ENCODE data around the gene RBBP5.

The RBBP5 gene

DNA sequence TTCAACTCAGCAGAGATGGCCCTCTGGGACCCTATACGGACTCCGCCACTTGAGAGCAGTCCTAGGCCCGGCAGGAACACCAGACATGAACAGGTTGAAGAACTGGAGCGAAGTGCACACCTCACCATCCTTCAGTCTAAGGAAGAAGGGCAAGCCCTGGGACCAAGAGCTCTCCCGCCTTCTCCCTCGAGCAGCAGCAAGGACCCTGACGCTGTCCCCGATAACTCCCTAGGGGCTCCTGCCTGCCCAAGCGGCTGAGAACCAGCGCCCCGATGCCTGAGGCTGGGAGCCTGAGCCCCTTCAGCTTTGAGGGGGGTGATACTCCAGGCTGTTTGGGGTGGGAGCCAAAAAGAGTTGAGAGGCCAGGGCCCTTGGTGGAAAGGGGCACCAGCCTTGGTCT lies 47.7 kb downstream of the RBBP5 start:
- DNase-seq (ENCODE audit: low read depth), result no peak

GRCh38 chr1:205073511-205073910 lies 48.3 kb downstream of the RBBP5 start:
- DNase-seq (ENCODE audit: low read depth), result no peak

- DNase-seq (ENCODE audit: low read depth), result no peak
These were observed 48.9 kb downstream of the RBBP5 start for GRCh38 chr1:205072881-205073280.

- DNase-seq (ENCODE audit: low read depth), result no peak
These were observed 49.5 kb downstream of the RBBP5 start for GRCh38 chr1:205072286-205072685.

GRCh38 chr1:205071801-205072200 lies 50.0 kb downstream of the RBBP5 start:
- DNase-seq (ENCODE audit: low read depth), result no peak

DNA sequence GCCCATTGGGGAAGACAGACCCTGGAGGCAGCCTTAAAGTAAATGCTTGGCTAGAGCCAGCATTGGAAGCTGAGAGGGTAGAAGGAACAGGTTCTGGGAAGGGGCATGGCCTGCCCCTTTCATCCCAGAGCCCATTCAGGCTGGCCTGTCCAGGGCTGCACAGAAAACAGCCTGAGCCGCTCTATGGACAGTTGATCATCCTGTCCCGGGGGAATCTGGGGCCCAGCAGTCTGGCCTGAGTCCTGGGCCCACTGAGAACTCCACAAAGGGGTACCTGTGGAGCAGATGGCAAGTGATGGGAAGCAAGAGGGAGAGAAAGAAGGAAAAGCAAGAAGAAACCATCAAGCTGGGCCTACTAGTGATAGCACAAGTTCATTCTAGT lies 50.8 kb downstream of the RBBP5 start:
- no peak for DNase-seq (ENCODE audit: low read depth)

GRCh38 chr1:205069371-205070125 lies 52.2 kb downstream of the RBBP5 start:
- no peak for DNase-seq (ENCODE audit: low read depth)

GRCh38 chr1:205068457-205069040 lies 53.2 kb downstream of the RBBP5 start:
- DNase-seq (ENCODE audit: low read depth), result no peak

- DNase-seq (ENCODE audit: low read depth), result no peak
These were observed 53.8 kb downstream of the RBBP5 start for GRCh38 chr1:205068001-205068400.

DNA sequence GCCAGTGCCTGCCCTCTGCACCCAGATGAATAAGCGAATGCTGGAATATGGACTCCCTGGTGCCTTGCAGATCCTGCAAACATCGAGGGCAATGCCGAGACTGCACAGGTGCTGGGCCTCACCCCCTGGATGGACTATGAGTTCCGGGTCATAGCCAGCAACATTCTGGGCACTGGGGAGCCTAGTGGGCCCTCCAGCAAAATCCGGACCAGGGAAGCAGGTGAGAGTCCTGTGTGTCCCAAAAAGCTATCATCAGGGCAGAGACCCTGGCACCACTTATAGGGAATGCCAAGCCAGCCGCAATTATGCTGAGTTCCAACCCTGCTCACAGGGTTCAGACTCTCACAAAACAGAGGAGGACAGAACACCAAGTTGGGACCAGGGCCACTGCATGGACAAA lies 54.7 kb downstream of the RBBP5 start:
- no peak for DNase-seq (ENCODE audit: low read depth)

DNA sequence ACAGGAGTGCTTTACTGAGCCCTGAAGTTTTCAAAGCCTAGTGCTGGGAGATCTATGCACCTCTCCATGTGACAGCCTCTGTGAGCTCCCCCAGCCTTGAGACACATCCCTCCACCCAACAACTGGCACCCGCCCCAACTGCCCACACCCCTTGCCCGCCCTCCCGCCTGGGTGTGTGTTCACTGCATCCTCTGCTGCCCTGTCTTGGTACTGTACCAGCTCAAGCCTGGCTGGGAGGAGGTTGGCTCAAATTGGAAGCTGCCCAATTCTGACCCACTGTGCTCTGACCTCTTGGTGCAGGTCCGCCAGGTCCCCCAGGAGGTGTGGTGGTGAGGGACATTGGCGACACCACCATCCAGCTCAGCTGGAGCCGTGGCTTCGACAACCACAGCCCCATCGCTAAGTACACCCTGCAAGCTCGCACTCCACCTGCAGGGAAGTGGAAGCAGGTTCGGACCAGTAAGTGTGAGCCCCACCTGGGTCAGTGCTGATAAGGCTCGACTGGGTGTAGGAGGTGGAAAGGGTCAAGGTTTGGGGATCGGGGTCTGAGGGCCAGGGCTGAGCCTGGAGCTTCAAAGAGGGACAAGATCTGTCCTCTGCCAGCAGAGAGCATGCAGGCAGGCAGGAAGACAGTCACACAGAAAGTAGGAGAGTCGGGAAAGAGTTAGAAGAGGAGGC lies 55.5 kb downstream of the RBBP5 start:
- DNase-seq (ENCODE audit: low read depth), result no peak

- no peak for DNase-seq (ENCODE audit: low read depth)
These were observed 56.1 kb downstream of the RBBP5 start for GRCh38 chr1:205065666-205066065.

DNA sequence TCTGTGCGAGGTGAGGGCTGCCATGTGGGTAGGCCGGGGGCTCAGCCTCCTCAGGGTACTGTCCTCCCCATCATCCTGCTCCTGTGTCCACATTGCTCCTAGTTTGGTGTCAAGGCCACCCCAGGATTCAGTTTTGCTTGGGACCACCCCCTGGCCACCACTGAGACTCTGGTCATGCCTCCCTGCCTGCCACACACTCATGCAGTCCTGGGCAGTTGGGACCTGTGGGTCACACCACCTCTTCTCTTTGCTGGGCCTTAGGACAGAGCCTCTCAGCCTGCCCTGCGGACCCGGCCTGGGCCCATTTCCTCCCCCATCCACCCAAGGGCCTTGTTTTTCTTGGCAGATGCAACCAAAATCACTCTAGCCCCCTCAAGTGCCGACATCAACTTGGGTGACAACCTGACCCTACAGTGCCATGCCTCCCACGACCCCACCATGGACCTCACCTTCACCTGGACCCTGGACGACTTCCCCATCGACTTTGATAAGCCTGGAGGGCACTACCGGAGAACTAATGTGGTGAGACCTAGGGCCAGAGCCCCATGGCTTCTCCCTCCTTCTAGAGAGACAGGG lies 56.9 kb downstream of the RBBP5 start:
- no peak for DNase-seq (ENCODE audit: low read depth)

GRCh38 chr1:205064301-205064700 lies 57.5 kb downstream of the RBBP5 start:
- DNase-seq (ENCODE audit: low read depth), result no peak

- DNase-seq (ENCODE audit: low read depth), result no peak
These were observed 58.9 kb downstream of the RBBP5 start for GRCh38 chr1:205062895-205063294.

- DNase-seq (ENCODE audit: low read depth), result no peak
These were observed 59.5 kb downstream of the RBBP5 start for GRCh38 chr1:205062319-205062718.

- peak; percentile 35 for DNase-seq (ENCODE audit: low read depth)
These were observed 60.1 kb downstream of the RBBP5 start for GRCh38 chr1:205061665-205062069.

DNA sequence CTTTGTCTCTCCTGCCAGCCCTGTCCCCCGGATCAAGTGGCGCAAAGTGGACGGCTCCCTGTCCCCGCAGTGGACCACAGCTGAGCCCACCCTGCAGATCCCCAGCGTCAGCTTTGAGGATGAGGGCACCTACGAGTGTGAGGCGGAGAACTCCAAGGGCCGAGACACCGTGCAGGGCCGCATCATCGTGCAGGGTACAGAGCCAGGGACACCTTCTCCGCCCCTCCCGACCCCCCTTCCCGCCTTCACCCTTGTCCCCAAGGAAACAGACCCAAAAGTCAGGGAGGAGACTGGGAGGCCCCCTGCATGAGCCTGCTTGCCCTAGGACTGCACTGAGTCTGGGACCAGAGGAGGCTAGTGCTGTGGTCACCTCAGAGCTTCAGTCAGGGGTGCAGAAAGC lies 60.6 kb downstream of the RBBP5 start:
- no peak for DNase-seq (ENCODE audit: low read depth)

- DNase-seq (ENCODE audit: low read depth), result no peak
These were observed 61.0 kb downstream of the RBBP5 start for GRCh38 chr1:205060746-205061145.

DNA sequence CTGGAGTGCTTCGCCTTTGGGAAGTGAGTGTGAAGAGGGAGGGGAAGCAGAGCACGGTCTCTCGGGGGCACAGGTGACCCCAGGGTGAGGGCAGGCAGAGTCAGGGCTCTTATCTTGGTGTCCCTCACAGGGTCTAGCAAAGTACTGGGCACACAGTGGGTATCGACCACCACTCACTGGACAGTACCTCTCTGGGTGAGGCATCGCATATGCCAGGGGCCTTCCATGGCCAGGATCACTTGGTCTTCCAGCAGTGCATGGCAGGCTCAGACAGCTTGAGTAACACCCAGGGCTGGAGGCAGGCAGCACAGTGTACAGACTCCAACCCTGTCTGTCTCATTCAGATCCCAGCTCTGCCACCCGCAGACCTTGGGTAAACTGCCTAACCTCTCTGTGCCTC lies 62.1 kb downstream of the RBBP5 start:
- no peak for DNase-seq (ENCODE audit: low read depth)

DNA sequence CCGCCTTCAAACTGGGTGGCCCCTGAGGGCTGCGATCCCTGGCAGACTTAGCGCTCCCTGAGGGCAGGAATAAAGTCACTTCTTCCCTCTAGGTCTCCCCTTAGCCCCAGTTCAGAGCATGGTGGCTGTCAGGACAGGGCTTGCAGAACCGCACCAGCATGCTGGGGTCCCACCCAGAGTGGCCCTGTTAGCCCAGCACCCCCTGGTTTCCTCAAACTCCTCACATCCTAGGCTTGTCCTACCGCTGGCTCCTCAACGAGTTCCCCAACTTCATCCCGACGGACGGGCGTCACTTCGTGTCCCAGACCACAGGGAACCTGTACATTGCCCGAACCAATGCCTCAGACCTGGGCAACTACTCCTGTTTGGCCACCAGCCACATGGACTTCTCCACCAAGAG lies 62.9 kb downstream of the RBBP5 start:
- DNase-seq (ENCODE audit: low read depth), result no peak

DNA sequence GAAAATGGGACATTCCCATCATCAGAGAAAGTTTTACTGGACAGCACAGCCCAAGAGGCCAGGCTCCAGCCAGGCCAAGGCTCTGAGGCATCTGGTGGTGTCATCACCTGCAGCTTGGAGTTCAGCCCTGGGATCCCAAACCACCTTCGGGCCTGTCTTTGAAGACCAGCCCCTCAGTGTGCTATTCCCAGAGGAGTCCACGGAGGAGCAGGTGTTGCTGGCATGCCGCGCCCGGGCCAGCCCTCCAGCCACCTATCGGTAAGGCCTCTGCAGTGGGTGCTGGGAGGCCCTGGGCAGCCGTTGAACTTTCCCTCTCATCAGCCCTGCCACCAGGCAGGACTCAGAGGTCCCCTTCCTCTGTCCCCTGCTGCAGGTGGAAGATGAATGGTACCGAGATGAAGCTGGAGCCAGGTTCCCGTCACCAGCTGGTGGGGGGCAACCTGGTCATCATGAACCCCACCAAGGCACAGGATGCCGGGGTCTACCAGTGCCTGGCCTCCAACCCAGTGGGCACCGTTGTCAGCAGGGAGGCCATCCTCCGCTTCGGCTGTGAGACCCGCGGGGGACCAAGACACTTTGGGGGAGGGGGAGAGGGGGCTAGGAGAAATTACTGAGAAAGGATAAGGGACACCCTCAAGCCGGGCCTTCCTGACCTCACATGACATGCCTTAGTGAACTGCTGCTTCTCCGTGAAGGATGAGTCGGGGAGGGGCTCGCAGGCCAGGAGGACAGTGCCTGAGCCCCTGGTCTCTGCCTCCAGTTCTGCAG lies 63.8 kb downstream of the RBBP5 start:
- DNase-seq (ENCODE audit: low read depth), result no peak
